Measurements from ENCODE around the gene SPATA6.
"Not testable (repeated sequence)": the region's sequence is repeated elsewhere in the genome, so short reads cannot be mapped to it uniquely, and the experiment has no call there.

The SPATA6 gene

DNA sequence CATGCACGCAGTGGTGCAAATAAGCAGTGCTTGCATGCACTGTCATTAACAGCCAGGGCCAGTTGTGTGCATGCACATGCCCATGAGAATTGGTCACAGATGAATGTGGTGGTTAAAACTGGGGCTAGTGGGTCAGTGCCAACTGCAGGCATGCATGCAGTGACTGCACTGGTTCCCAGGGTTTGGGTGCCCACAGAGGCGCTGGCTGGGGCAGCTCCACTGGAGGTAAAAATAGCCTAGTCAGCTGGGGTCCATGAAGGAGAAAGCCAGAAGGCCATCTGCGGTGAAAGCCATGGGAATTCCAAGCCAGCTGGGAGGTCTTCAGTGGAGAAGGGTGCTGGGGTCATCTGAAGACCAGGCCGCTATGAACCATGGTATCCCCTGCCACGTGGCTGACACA is 179.3 kb downstream of the SPATA6 start:
- ChIA-PET POLR2A (no interaction called here), CTCF (no interaction called here)
- no peak for DNase-seq (ENCODE audit: extremely low spot score)
- TF ChIP-seq TARDBP (IDR thresholded peaks at IDR 0.05) (no peak), ZNF384 (IDR thresholded peaks at IDR 0.05) (no peak), NFRKB (IDR thresholded peaks at IDR 0.05) (no peak), FOXK2 (IDR thresholded peaks at IDR 0.05) (no peak), ELF4 (IDR thresholded peaks at IDR 0.05) (no peak), HDGF (IDR thresholded peaks at IDR 0.05; ENCODE audit: borderline replicate concordance) (no peak), ARNT (IDR thresholded peaks at IDR 0.05) (no peak), FOXA1 (IDR thresholded peaks at IDR 0.05) (no peak), SUZ12 (IDR thresholded peaks at IDR 0.05) (no peak), L3MBTL2 (conservative IDR thresholded peaks at IDR 0.05) (no peak), LEF1 (IDR thresholded peaks at IDR 0.05; ENCODE audit: borderline replicate concordance) (no peak), SP1 (IDR thresholded peaks at IDR 0.05) (no peak), PKNOX1 (IDR thresholded peaks at IDR 0.05) (no peak)

GRCh38 chr1:48291421-48291820 is 180.6 kb downstream of the SPATA6 start:
- no peak for TF ChIP-seq ARNT (IDR thresholded peaks at IDR 0.05)
- no peak for TF ChIP-seq FOXA1 (IDR thresholded peaks at IDR 0.05)
- TF ChIP-seq L3MBTL2 (conservative IDR thresholded peaks at IDR 0.05), result no peak
- ChIA-PET POLR2A (no interaction called here), CTCF (no interaction called here)
- DNase-seq (ENCODE audit: extremely low spot score), result no peak

DNA sequence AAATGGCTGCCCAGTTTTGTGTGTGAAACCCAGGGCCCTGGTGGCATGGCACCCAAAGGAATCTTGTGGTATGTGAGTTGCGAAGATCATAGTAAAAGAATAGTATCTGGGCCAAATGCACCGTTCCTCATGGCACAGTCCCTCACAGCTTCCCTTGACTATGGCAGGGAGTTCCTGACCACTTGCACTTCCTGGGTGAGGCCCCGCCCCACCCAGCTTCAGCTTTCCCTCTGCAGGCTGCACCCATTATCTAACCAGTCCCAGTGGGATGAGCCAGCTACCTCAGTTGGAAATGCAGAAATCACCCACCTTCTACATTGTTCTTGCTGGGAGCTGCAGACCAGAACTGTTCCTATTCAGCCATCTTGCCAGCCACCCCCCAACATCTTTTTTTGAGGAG is 186.5 kb downstream of the SPATA6 start:
- POLR2A ChIA-PET, result no interaction called here
- CTCF ChIA-PET, result no interaction called here
- TF ChIP-seq CTBP1 (IDR thresholded peaks at IDR 0.05; ENCODE audit: borderline replicate concordance) (no peak), SP1 (IDR thresholded peaks at IDR 0.05) (no peak), FOXA1 (IDR thresholded peaks at IDR 0.05) (no peak), FOXM1 (IDR thresholded peaks at IDR 0.05; ENCODE audit: borderline replicate concordance) (no peak)
- no peak for DNase-seq (ENCODE audit: extremely low spot score)

GRCh38 chr1:48284696-48285420 is 187.1 kb downstream of the SPATA6 start:
- CTCF ChIA-PET, POLR2A ChIA-PET: not testable (repeated sequence)

GRCh38 chr1:48282329-48282728 is 189.7 kb downstream of the SPATA6 start:
- POLR2A ChIA-PET; DNase-seq (ENCODE audit: extremely low spot score); CTCF ChIA-PET: not testable (repeated sequence)

More at GRCh38 chr1:48284696-48285420, 187.1 kb downstream of the SPATA6 start:
- DNase-seq (ENCODE audit: extremely low spot score), result not testable (repeated sequence)

DNA sequence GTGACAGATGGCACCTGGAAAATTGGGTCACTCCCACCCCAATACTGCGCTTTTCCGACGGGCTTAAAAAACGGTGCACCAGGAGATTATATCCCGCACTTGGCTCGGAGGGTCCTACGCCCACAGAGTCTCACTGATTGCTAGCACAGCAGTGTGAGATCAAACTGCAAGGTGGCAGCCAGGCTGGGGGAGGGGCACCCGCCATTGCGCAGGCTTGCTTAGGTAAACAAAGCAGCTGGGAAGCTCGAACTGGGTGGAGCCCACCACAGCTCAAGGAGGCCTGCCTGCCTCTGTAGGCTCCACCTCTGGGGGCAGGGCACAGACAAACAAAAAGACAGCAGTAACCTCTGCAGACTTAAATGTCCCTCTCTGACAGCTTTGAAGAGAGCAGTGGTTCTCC is 194.6 kb downstream of the SPATA6 start:
- CTCF ChIA-PET; POLR2A ChIA-PET; DNase-seq (ENCODE audit: extremely low spot score): not testable (repeated sequence)

GRCh38 chr1:48266576-48266975 is 205.4 kb downstream of the SPATA6 start:
- POLR2A ChIA-PET, result no interaction called here
- TF ChIP-seq CTBP1 (IDR thresholded peaks at IDR 0.05; ENCODE audit: borderline replicate concordance) (no peak), SUZ12 (IDR thresholded peaks at IDR 0.05) (no peak), SP1 (IDR thresholded peaks at IDR 0.05) (no peak), NFRKB (IDR thresholded peaks at IDR 0.05) (no peak), TARDBP (IDR thresholded peaks at IDR 0.05) (no peak), BHLHE40 (IDR thresholded peaks at IDR 0.05; ENCODE audit: borderline replicate concordance) (no peak), LEF1 (IDR thresholded peaks at IDR 0.05; ENCODE audit: borderline replicate concordance) (no peak), ZNF384 (IDR thresholded peaks at IDR 0.05) (no peak), ARNT (IDR thresholded peaks at IDR 0.05) (no peak), PKNOX1 (IDR thresholded peaks at IDR 0.05) (no peak), HDGF (IDR thresholded peaks at IDR 0.05; ENCODE audit: borderline replicate concordance) (no peak)
- CTCF ChIA-PET, result no interaction called here
- no peak for DNase-seq (ENCODE audit: extremely low spot score)

DNA sequence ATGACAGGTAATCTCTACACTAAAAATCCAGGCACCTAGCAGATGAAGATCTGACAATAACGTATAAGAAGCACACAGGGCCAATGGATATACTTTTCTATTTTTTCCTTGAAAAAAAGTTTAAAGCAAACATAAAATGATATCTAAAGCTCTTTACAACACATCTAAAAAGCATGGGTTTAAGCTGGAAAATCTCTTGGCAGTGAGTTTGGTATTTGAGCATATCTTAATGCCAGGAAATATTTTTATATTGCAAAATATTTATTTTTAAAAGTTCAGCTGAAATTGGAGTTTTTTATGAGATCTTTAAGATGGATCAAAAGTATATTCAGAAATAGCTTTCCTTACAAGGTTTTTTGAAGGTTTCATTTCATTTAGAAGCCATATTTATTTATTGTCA is 209.0 kb downstream of the SPATA6 start:
- ChIA-PET CTCF (no interaction called here), POLR2A (no interaction called here)
- TF ChIP-seq BHLHE40 (IDR thresholded peaks at IDR 0.05; ENCODE audit: borderline replicate concordance), result no peak
- no peak for TF ChIP-seq L3MBTL2 (conservative IDR thresholded peaks at IDR 0.05)
- no peak for TF ChIP-seq PKNOX1 (IDR thresholded peaks at IDR 0.05)
- TF ChIP-seq FOXK2 (IDR thresholded peaks at IDR 0.05), result no peak
- no peak for TF ChIP-seq CTBP1 (IDR thresholded peaks at IDR 0.05; ENCODE audit: borderline replicate concordance)
- no peak for TF ChIP-seq FOXM1 (IDR thresholded peaks at IDR 0.05; ENCODE audit: borderline replicate concordance)
- TF ChIP-seq ZNF384 (IDR thresholded peaks at IDR 0.05), result no peak
- no peak for TF ChIP-seq LEF1 (IDR thresholded peaks at IDR 0.05; ENCODE audit: borderline replicate concordance)
- no peak for TF ChIP-seq NFRKB (IDR thresholded peaks at IDR 0.05)
- no peak for TF ChIP-seq TARDBP (IDR thresholded peaks at IDR 0.05)
- TF ChIP-seq SP1 (IDR thresholded peaks at IDR 0.05), result no peak
- TF ChIP-seq HDGF (IDR thresholded peaks at IDR 0.05; ENCODE audit: borderline replicate concordance), result no peak
- TF ChIP-seq ARNT (IDR thresholded peaks at IDR 0.05), result no peak
- no peak for TF ChIP-seq ELF4 (IDR thresholded peaks at IDR 0.05)
- no peak for TF ChIP-seq FOXA1 (IDR thresholded peaks at IDR 0.05)
- TF ChIP-seq SUZ12 (IDR thresholded peaks at IDR 0.05), result no peak
- no peak for DNase-seq (ENCODE audit: extremely low spot score)

Measured in HEK293T (cell line).